Gastroesophageal sphincter (tissue), 3 donors: ENCODE results near the gene MTCL3.

Experiments used
- POLR2AphosphoS5 ChIP-seq: sonication (generic); formaldehyde crosslinking; IDR thresholded peaks from one replicate; pipeline ENCODE4 v1.6.1; 2017; ENCODE audit warnings: antibody characterized with exemption
- TF ChIP-seq, protein P1 (sequence below), 4 experiments: fragments of 200-600 bp in 2 of 4; fragments of 450-650 bp in 2 of 4; sonication (generic) in 1 of 4; IDR thresholded peaks; one replicate each; pipeline ENCODE4 v1.5.1; 2017 to 2019; ENCODE audit warnings: antibody characterized with exemption in 4 of 4, mild to moderate bottlenecking in 2 of 4, moderate library complexity in 2 of 4

DNA sequence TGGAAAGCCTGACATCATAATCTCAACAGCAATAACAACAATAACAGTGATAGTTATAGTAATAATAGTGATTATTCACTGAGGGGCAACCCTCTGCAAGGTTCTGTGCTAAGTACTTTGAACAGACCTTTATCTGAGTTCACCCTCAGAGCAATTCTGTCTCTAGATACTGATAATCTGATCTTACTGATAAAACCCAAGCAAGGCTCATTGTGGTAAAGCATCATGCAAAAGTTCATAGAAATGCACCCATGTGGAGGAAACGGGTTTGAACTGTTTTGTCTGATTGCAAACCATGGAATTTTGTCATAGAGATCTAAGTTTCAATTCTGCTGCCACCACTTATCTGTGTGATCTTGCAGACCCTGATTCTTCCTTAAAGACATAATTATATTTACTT lies 58.7 kb downstream of the MTCL3 start:
- TF ChIP-seq, protein P1, sequence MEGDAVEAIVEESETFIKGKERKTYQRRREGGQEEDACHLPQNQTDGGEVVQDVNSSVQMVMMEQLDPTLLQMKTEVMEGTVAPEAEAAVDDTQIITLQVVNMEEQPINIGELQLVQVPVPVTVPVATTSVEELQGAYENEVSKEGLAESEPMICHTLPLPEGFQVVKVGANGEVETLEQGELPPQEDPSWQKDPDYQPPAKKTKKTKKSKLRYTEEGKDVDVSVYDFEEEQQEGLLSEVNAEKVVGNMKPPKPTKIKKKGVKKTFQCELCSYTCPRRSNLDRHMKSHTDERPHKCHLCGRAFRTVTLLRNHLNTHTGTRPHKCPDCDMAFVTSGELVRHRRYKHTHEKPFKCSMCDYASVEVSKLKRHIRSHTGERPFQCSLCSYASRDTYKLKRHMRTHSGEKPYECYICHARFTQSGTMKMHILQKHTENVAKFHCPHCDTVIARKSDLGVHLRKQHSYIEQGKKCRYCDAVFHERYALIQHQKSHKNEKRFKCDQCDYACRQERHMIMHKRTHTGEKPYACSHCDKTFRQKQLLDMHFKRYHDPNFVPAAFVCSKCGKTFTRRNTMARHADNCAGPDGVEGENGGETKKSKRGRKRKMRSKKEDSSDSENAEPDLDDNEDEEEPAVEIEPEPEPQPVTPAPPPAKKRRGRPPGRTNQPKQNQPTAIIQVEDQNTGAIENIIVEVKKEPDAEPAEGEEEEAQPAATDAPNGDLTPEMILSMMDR (IDR thresholded peaks at IDR 0.05): no peak
- no peak for TF ChIP-seq POLR2AphosphoS5
